A549 (cell line): Measurements from ENCODE around the gene CALN1. TPM values are rescaled to one million over a fixed set of nuclear protein-coding genes. Genes with fewer than 3 reads are reported as not detected.
"Not testable (repeated sequence)": the region's sequence is repeated elsewhere in the genome, so short reads cannot be mapped to it uniquely, and the experiment has no call there.

ENCODE experiments used
- ATAC-seq, 2 experiments: fragments of 200-7000 bp in 1 of 2; fragments of >200 bp in 1 of 2; cut with Nextera tagmentation in 1 of 2; cut with Tn5 transposase in 1 of 2; 3 replicates each; pipeline versions ENCODE4 v1.8.0 to v1.9.1; 2018 to 2020; ENCODE audit warnings: mild to moderate bottlenecking in 1 of 2, moderate library complexity in 1 of 2
- CTCF ChIA-PET: fragments of 300-600 bp; sonication (Branson Sonifier 250); formaldehyde crosslinking; extraction: SDS; loops from one replicate; lab custom pipeline; 2021; ENCODE audit warnings: antibody characterized with exemption, inconsistent platforms; lab: Yijun Ruan, JAX
- POLR2A ChIA-PET: fragments of 350-600 bp; formaldehyde crosslinking; extraction: SDS; loops from one replicate; lab custom pipeline; 2021; ENCODE audit warnings: antibody characterized with exemption, inconsistent platforms; lab: Yijun Ruan, JAX
- DNase-seq, 2 experiments: peaks; one replicate each; pipeline versions ENCODE4 v3.0.0 to v3.0.0-alpha.2; 2011 to 2016; ENCODE audit warnings: low read depth in 1 of 2, low spot score in 1 of 2
- FAIRE-seq: peaks from 2 replicates; lab custom pipeline; 2011; peaks lifted over from hg19 to GRCh38; lab: Jason Lieb, UNC
- H3K27ac ChIP-seq, 2 experiments: fragments of >200 bp; sonication (Bioruptor Twin); formaldehyde crosslinking; 3 replicates each; pipeline ENCODE4 v1.5.1; 2016 to 2017
- H3K4me1 ChIP-seq: fragments of >200 bp; sonication (Bioruptor Twin); formaldehyde crosslinking; 3 replicates; pipeline ENCODE4 v1.6.1; 2016
- H3K4me2 ChIP-seq: fragments of >200 bp; sonication (Bioruptor Twin); formaldehyde crosslinking; 3 replicates; pipeline ENCODE4 v1.6.1; 2016
- H3K4me3 ChIP-seq: fragments of >200 bp; sonication (Bioruptor Twin); formaldehyde crosslinking; 3 replicates; pipeline ENCODE4 v1.5.1; 2016
- H3K9me3 ChIP-seq: fragments of >200 bp; sonication (Bioruptor Twin); formaldehyde crosslinking; 3 replicates; pipeline ENCODE4 v1.6.1; 2016
- ATOH8 ChIP-seq: fragments of 250-450 bp; sonication (Bioruptor Pico); IDR thresholded peaks from 2 replicates; pipeline ENCODE4 v1.5.0; 2020; ENCODE audit warnings: low read depth, mild to moderate bottlenecking, moderate library complexity
- BCL3 ChIP-seq: fragments of >200 bp; sonication (Bioruptor Twin); formaldehyde crosslinking; IDR thresholded peaks from 3 replicates; pipeline ENCODE4 v1.6.1; 2016
- CBX2 ChIP-seq: fragments of 200-600 bp; sonication (generic); IDR thresholded peaks from 2 replicates; pipeline ENCODE4 v1.6.1; 2016; ENCODE audit warnings: low read depth, mild to moderate bottlenecking, borderline replicate concordance
- CEBPB ChIP-seq, 2 experiments: fragments of >200 bp in 1 of 2; sonication (Bioruptor Twin) in 1 of 2; formaldehyde crosslinking in 1 of 2; IDR thresholded peaks; 2 replicates each; pipeline ENCODE4 v1.6.1; 2012 to 2016
- CHD2 ChIP-seq: fragments of 150-350 bp; IDR thresholded peaks from 2 replicates; pipeline ENCODE4 v1.6.1; 2014; ENCODE audit warnings: low read length; ENCODE audit not compliant: partially characterized antibody
- ESRRA ChIP-seq: fragments of 150-350 bp; IDR thresholded peaks from 2 replicates; pipeline ENCODE4 v1.6.1; 2014; ENCODE audit warnings: mild to moderate bottlenecking, low read length, borderline replicate concordance
- FOSL2 ChIP-seq, 2 experiments: fragments of 450-650 bp in 1 of 2; fragments of >200 bp in 1 of 2; sonication (Bioruptor Twin) in 1 of 2; formaldehyde crosslinking; IDR thresholded peaks; 2 replicates each; pipeline versions ENCODE4 v1.5.0 to v1.6.1; 2016 to 2020; ENCODE audit warnings: mild to moderate bottlenecking in 1 of 2, moderate library complexity in 1 of 2
- FOXS1 ChIP-seq: fragments of 250-450 bp; sonication (Bioruptor Pico); IDR thresholded peaks from 2 replicates; pipeline ENCODE4 v1.5.0; 2020; ENCODE audit warnings: mild to moderate bottlenecking, moderate library complexity
- HEYL ChIP-seq: fragments of 250-450 bp; sonication (Bioruptor Pico); IDR thresholded peaks from 2 replicates; pipeline ENCODE4 v1.8.0; 2021; ENCODE audit warnings: mild to moderate bottlenecking, moderate library complexity
- MAZ ChIP-seq: fragments of 150-350 bp; IDR thresholded peaks from 2 replicates; pipeline ENCODE4 v1.6.1; 2014; ENCODE audit warnings: antibody characterized with exemption, low read depth, low read length, borderline replicate concordance
- NR3C1 ChIP-seq: fragments of >200 bp; sonication (Bioruptor Twin); formaldehyde crosslinking; IDR thresholded peaks from 3 replicates; pipeline ENCODE4 v1.6.1; 2017
- POLR2AphosphoS2 ChIP-seq: conservative IDR thresholded peaks from 2 replicates; pipeline ENCODE4 v1.6.1; 2012; ENCODE audit warnings: low read length, improper control_type of control experiment, inconsistent platforms
- RAD21 ChIP-seq, 2 experiments: fragments of >200 bp in 1 of 2; sonication (Bioruptor Twin) in 1 of 2; formaldehyde crosslinking in 1 of 2; IDR thresholded peaks in 1 of 2; conservative IDR thresholded peaks in 1 of 2; 2 replicates in 1 of 2; 3 replicates in 1 of 2; pipeline ENCODE4 v1.6.1; 2012 to 2018; ENCODE audit warnings: inconsistent platforms in 1 of 2
- RARB ChIP-seq: fragments of 250-450 bp; sonication (Bioruptor Pico); IDR thresholded peaks from 2 replicates; pipeline ENCODE4 v1.8.0; 2021; ENCODE audit warnings: mild to moderate bottlenecking, moderate library complexity
- RFX5 ChIP-seq: fragments of 450-650 bp; IDR thresholded peaks from 2 replicates; pipeline ENCODE4 v1.7.1; 2014; ENCODE audit warnings: antibody characterized with exemption, mild to moderate bottlenecking, moderate library complexity
- WGBS: methylation state at CpG from one replicate; pipeline ENCODE4 v1.1.6; 2017; ENCODE audit errors: missing lambda C conversion rate; 5-methylcytosine and 5-hydroxymethylcytosine counted together
- polyA plus RNA-seq, 4 experiments: library from polyadenylated mRNA; depleted of rRNA in 3 of 4; stranded (reverse); fragments of >200 nt; fragmentation: RNase III in 1 of 4; extraction: RNeasy Plus Mini Kit Qiagen cat#74134 plus additional on column Dnase treatment in 1 of 4; gene quantifications; 2 replicates in 3 of 4; 3 replicates in 1 of 4; pipeline ENCODE4 v1.2.3, GENCODE V29; 2011 to 2017

CALN1 gene
- polyA plus RNA-seq, 2 of the 4 experiments (the other 2 are of a cell fraction), result not detected

- POLR2A ChIA-PET, result no interaction called here
- WGBS, result 25% methylated on average over 3 of the region's 3 CpGs
Observed at GRCh38 chr7:72343991-72344390, 68.1 kb downstream of the CALN1 start.

GRCh38 chr7:72343354-72343753, 68.8 kb downstream of the CALN1 start:
- DNase-seq, ATAC-seq, H3K4me1 ChIP-seq, H3K27ac ChIP-seq, H3K9me3 ChIP-seq, POLR2A ChIA-PET, FAIRE-seq, H3K4me3 ChIP-seq, H3K4me2 ChIP-seq: not testable (repeated sequence)
- WGBS, result 9% methylated on average over 3 of the region's 3 CpGs
- CTCF ChIA-PET, result interaction anchor here (1.5 kb wide), 1 partner anchor 10 kb away, joined by 4 read pairs; no protein-coding TSS in a partner anchor

More at GRCh38 chr7:72343991-72344390, 68.1 kb downstream of the CALN1 start:
- TF ChIP-seq HEYL (CRISPR knock-in tag), result no peak
- no peak for TF ChIP-seq POLR2AphosphoS2
- no peak for TF ChIP-seq ESRRA
- Histone ChIP-seq H3K4me2 (no peak overlapping the region), H3K4me1 (no peaks in the 10 kb centered on the region), H3K9me3 (no peaks in the 10 kb centered on the region), H3K4me3 (no peak overlapping the region), H3K27ac (no peak overlapping the region)
- DNase-seq (no peak), FAIRE-seq (no peak), ATAC-seq (no peak)
- CTCF ChIA-PET, result no interaction called here

- Histone ChIP-seq H3K4me1 (no peaks in the 10 kb centered on the region), H3K4me3 (no peak overlapping the region), H3K27ac (no peak overlapping the region), H3K9me3 (no peaks in the 10 kb centered on the region), H3K4me2 (no peak overlapping the region)
- ATAC-seq (no peak), DNase-seq (no peak), FAIRE-seq (no peak)
- ChIA-PET CTCF (no interaction called here), POLR2A (no interaction called here)
- WGBS, result 36% methylated on average over 19 of the region's 44 CpGs
- no peak for TF ChIP-seq FOXS1
- no peak for TF ChIP-seq MAZ
- TF ChIP-seq CHD2, result no peak
- no peak for TF ChIP-seq RARB (CRISPR knock-in tag)
- no peak for TF ChIP-seq NR3C1
- TF ChIP-seq BCL3, result no peak
- no peak for TF ChIP-seq CEBPB (IDR thresholded peaks at IDR 0.05)
- TF ChIP-seq FOSL2 (IDR thresholded peaks at IDR 0.05), result no peak
- TF ChIP-seq FOSL2 (CRISPR knock-in tag; IDR thresholded peaks at IDR 0.05), result no peak
- TF ChIP-seq RAD21 (conservative IDR thresholded peaks at IDR 0.05 in 1 of 2, IDR thresholded peaks at IDR 0.05 in 1 of 2), result no peak
- no peak for TF ChIP-seq CBX2
- TF ChIP-seq ATOH8 (CRISPR knock-in tag), result no peak
- TF ChIP-seq ESRRA, result no peak
- no peak for TF ChIP-seq RFX5
- TF ChIP-seq HEYL (CRISPR knock-in tag), result no peak
Observed at GRCh38 chr7:72337390-72338167, 74.6 kb downstream of the CALN1 start.
